Ascending aorta (tissue), 2 donors: ENCODE measurements around the gene METTL4. TPM values are rescaled to one million over a fixed set of nuclear protein-coding genes. Genes with fewer than 3 reads are reported as not detected.

Experiments
- DNase-seq, 2 donors: peaks; one replicate each; pipeline ENCODE4 v3.0.0-alpha.2; 2019; ENCODE audit warnings: low spot score in 2 of 2
- H3K27ac ChIP-seq, 2 donors: fragments of 200-600 bp; sonication (generic); one replicate each; pipeline ENCODE4 v1.5.1; 2016 to 2017; ENCODE audit warnings: mild to moderate bottlenecking in 1 of 2
- H3K27me3 ChIP-seq: fragments of 200-600 bp; sonication (generic); one replicate; pipeline ENCODE4 v1.5.1; 2017
- H3K36me3 ChIP-seq, 2 donors: fragments of 200-600 bp; sonication (generic); one replicate each; pipeline ENCODE4 v1.5.1; 2016
- H3K4me1 ChIP-seq, 2 donors: fragments of 200-600 bp; sonication (generic); one replicate each; pipeline ENCODE4 v1.5.1; 2016 to 2017; ENCODE audit warnings: mild to moderate bottlenecking in 1 of 2
- H3K4me3 ChIP-seq, 2 donors: fragments of 200-600 bp; sonication (generic); one replicate each; pipeline ENCODE4 v1.5.1; 2016 to 2017; ENCODE audit warnings: mild to moderate bottlenecking in 1 of 2
- H3K9me3 ChIP-seq, 2 donors: fragments of 200-600 bp; sonication (generic); one replicate each; pipeline ENCODE4 v1.5.1; 2016
- intact Hi-C: fragments of 100-400 bp; cut with DNase I; formaldehyde crosslinking; loops from one replicate; pipeline ENCODE4 v1.15.1; 2023
- total RNA-seq: library from RNA; depleted of rRNA; stranded (reverse); fragments of >200 nt; gene quantifications from one replicate; pipeline ENCODE4 v1.1.0, GENCODE V29; 2016
- TF ChIP-seq, protein P1 (sequence below), 3 experiments: fragments of 200-600 bp in 2 of 3; fragments of 450-650 bp in 1 of 3; sonication (generic) in 2 of 3; IDR thresholded peaks; one replicate each; pipeline ENCODE4 v1.5.1; 2016 to 2019; ENCODE audit warnings: antibody characterized with exemption in 3 of 3, mild to moderate bottlenecking in 1 of 3, moderate library complexity in 1 of 3

METTL4 gene
- total RNA-seq, 1 donor from 2014 or later = not detected

- TF ChIP-seq, protein P1, sequence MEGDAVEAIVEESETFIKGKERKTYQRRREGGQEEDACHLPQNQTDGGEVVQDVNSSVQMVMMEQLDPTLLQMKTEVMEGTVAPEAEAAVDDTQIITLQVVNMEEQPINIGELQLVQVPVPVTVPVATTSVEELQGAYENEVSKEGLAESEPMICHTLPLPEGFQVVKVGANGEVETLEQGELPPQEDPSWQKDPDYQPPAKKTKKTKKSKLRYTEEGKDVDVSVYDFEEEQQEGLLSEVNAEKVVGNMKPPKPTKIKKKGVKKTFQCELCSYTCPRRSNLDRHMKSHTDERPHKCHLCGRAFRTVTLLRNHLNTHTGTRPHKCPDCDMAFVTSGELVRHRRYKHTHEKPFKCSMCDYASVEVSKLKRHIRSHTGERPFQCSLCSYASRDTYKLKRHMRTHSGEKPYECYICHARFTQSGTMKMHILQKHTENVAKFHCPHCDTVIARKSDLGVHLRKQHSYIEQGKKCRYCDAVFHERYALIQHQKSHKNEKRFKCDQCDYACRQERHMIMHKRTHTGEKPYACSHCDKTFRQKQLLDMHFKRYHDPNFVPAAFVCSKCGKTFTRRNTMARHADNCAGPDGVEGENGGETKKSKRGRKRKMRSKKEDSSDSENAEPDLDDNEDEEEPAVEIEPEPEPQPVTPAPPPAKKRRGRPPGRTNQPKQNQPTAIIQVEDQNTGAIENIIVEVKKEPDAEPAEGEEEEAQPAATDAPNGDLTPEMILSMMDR (IDR thresholded peaks at IDR 0.05) = no peak
- no peak overlapping the region for H3K27ac ChIP-seq
- intact Hi-C loops = no loop called here
- H3K36me3 ChIP-seq = peaks cover 5 to 6% of the 10 kb centered on the region in 2 donors
- no peak overlapping the region for H3K4me3 ChIP-seq
- H3K4me1 ChIP-seq = no peaks in the 10 kb centered on the region
- no peaks in the 10 kb centered on the region for H3K27me3 ChIP-seq
- no peaks in the 10 kb centered on the region for H3K9me3 ChIP-seq
- no peak for DNase-seq
Measured at GRCh38 chr18:2559249-2559648, 12.1 kb downstream of the METTL4 start.

- H3K9me3 ChIP-seq = no peaks in the 10 kb centered on the region
- H3K27me3 ChIP-seq = no peaks in the 10 kb centered on the region
- H3K4me3 ChIP-seq = no peak overlapping the region
- H3K4me1 ChIP-seq = no peaks in the 10 kb centered on the region
- no peak overlapping the region for H3K27ac ChIP-seq
- TF ChIP-seq, protein P1 (IDR thresholded peaks at IDR 0.05) = no peak
- peaks cover 4 to 6% of the 10 kb centered on the region in 2 donors for H3K36me3 ChIP-seq
- no peak for DNase-seq
- intact Hi-C loops = no loop called here
Measured at GRCh38 chr18:2557536-2557935, 13.8 kb downstream of the METTL4 start.

DNA sequence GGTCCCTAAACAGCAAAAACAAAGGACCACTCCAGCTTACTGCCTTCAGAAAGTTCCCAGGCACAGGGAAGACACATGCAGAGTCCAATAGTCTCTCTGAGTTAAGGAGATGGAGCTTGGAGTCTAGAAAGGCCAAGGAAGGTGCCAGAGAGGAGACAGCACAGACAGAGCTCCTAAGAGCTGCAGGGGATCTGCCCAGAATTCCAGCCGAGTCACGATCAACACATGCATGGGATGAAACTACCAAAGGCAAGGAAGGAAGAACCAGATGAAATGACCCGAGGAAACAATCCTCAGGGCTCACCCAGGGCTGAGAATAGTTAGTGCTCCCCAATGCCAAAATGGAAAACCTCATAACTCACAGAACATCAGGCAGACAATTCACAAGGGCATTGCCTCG lies 15.4 kb downstream of the METTL4 start:
- TF ChIP-seq, protein P1 (IDR thresholded peaks at IDR 0.05) = no peak
- Histone ChIP-seq H3K27ac (no peak overlapping the region), H3K36me3 (peaks cover 0 to 4% of the 10 kb centered on the region in 2 donors), H3K27me3 (no peaks in the 10 kb centered on the region), H3K4me1 (no peaks in the 10 kb centered on the region), H3K9me3 (no peaks in the 10 kb centered on the region), H3K4me3 (no peak overlapping the region)
- intact Hi-C loops = no loop called here
- DNase-seq = no peak

GRCh38 chr18:2554696-2555095 lies 16.6 kb downstream of the METTL4 start:
- Histone ChIP-seq H3K9me3 (no peaks in the 10 kb centered on the region), H3K27me3 (no peaks in the 10 kb centered on the region), H3K36me3 (peaks cover 0 to 4% of the 10 kb centered on the region in 2 donors), H3K27ac (no peak overlapping the region), H3K4me1 (no peaks in the 10 kb centered on the region), H3K4me3 (no peak overlapping the region)
- intact Hi-C loops = no loop called here
- DNase-seq = no peak
- TF ChIP-seq, protein P1 (IDR thresholded peaks at IDR 0.05) = no peak

GRCh38 chr18:2551425-2551824 lies 19.9 kb downstream of the METTL4 start:
- TF ChIP-seq, protein P1 (IDR thresholded peaks at IDR 0.05) = no peak
- no peaks in the 10 kb centered on the region for H3K4me1 ChIP-seq
- DNase-seq = no peak
- H3K27ac ChIP-seq = no peak overlapping the region
- no peaks in the 10 kb centered on the region for H3K27me3 ChIP-seq
- H3K4me3 ChIP-seq = no peak overlapping the region
- H3K36me3 ChIP-seq = peaks cover 4 to 5% of the 10 kb centered on the region in 2 donors
- H3K9me3 ChIP-seq = no peaks in the 10 kb centered on the region
- intact Hi-C loops = no loop called here

DNA sequence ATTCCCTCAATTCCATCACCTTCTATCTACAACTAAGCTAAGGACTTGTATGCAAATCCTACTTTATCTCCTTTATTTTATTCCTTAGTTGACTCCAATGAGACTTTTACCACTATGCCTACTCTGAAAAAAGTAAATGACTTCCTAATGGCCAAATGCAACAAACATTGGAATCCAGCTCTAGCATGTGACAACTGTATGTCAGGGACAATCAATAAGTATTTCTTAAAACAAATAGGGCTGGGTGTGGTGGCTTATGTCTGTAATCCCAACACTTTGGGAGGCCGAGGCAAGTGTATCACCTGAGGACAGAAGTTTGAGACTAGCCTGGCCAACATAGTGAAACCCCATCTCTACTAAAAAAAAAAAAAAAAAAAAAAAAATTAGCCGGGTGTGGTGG lies 21.8 kb downstream of the METTL4 start:
- Histone ChIP-seq H3K4me3 (no peak overlapping the region), H3K27me3 (no peaks in the 10 kb centered on the region), H3K36me3 (peaks cover 4 to 5% of the 10 kb centered on the region in 2 donors), H3K4me1 (no peaks in the 10 kb centered on the region), H3K9me3 (no peaks in the 10 kb centered on the region), H3K27ac (no peak overlapping the region)
- intact Hi-C loops = loop anchor here (10.0 kb wide), 2 partner anchors 965 to 1685 kb away; no protein-coding TSS in a partner anchor
- TF ChIP-seq, protein P1 (IDR thresholded peaks at IDR 0.05) = no peak
- DNase-seq = no peak
